Activated naive CD8-positive, alpha-beta T cell treated with anti-CD3 and anti-CD28 coated beads, Interleukin-2, amount 10 ng/mL, durations not matched to agents 7 days and 5 days (primary cell): ENCODE results near the gene THEM4. TPM values are rescaled to one million over a fixed set of nuclear protein-coding genes. Genes with fewer than 3 reads are reported as not detected.
"Not testable (repeated sequence)": the region's sequence is repeated elsewhere in the genome, so short reads cannot be mapped to it uniquely, and the experiment has no call there.

Source experiments
- ATAC-seq: fragments of 150-1000 bp; cut with Tn5 transposase; one replicate; pipeline ENCODE4 v1.10.0; 2021; ENCODE audit warnings: low read depth, moderate library complexity
- POLR2A ChIA-PET: fragments of 350-600 bp; sonication (Branson Sonifier 250); formaldehyde crosslinking; loops from one replicate; lab custom pipeline; 2021; ENCODE audit warnings: antibody characterized with exemption; lab: Charles Lee
- DNase-seq: peaks from one replicate; pipeline ENCODE4 v3.0.0; 2021
- H3K27ac Mint-ChIP-seq: one replicate; pipeline ENCODE4 v1.8.0; 2022; ENCODE audit warnings: mild to moderate bottlenecking, mixed read lengths
- H3K27me3 Mint-ChIP-seq: one replicate; pipeline ENCODE4 v1.8.0; 2022; ENCODE audit warnings: mild to moderate bottlenecking, moderate library complexity, mixed read lengths
- H3K36me3 Mint-ChIP-seq: one replicate; pipeline ENCODE4 v1.8.0; 2021; ENCODE audit warnings: mild to moderate bottlenecking, mixed read lengths
- H3K4me1 Mint-ChIP-seq: one replicate; pipeline ENCODE4 v1.8.0; 2021; ENCODE audit warnings: mixed read lengths
- H3K4me3 Mint-ChIP-seq: one replicate; pipeline ENCODE4 v1.8.0; 2022; ENCODE audit warnings: mild to moderate bottlenecking, moderate library complexity, mixed read lengths
- H3K9me3 Mint-ChIP-seq: one replicate; pipeline ENCODE4 v1.8.0; 2021; ENCODE audit warnings: mixed read lengths
- total RNA-seq, 2 experiments: library from RNA; stranded (reverse); gene quantifications; one replicate each; pipeline ENCODE4 v1.2.3, GENCODE V29; 2021

Gene THEM4
- total RNA-seq, 2 experiments from 2014 or later, result 46.6 to 49.7 TPM

GRCh38 chr1:151881479-151881878, 27.8 kb downstream of the THEM4 start:
- DNase-seq, result no peak
- ATAC-seq, result no peak
- POLR2A ChIA-PET, result no interaction called here
- H3K36me3 Mint-ChIP-seq, result peaks cover 27% of the 10 kb centered on the region
- H3K9me3 Mint-ChIP-seq, result no peaks in the 10 kb centered on the region
- H3K27me3 Mint-ChIP-seq, result no peaks in the 10 kb centered on the region
- no peak overlapping the region for H3K27ac Mint-ChIP-seq
- no peak overlapping the region for H3K4me3 Mint-ChIP-seq
- H3K4me1 Mint-ChIP-seq, result peaks cover 1% of the 10 kb centered on the region

GRCh38 chr1:151875419-151876097, 33.8 kb downstream of the THEM4 start:
- H3K36me3 Mint-ChIP-seq, result peaks cover 33% of the 10 kb centered on the region
- no peak for ATAC-seq
- peaks cover 8% of the 10 kb centered on the region for H3K4me1 Mint-ChIP-seq

GRCh38 chr1:151872776-151873175, 36.5 kb downstream of the THEM4 start:
- H3K27me3 Mint-ChIP-seq, H3K4me3 Mint-ChIP-seq, DNase-seq, POLR2A ChIA-PET, ATAC-seq, H3K27ac Mint-ChIP-seq, H3K9me3 Mint-ChIP-seq: not testable (repeated sequence)
- peaks cover 24% of the 10 kb centered on the region for H3K36me3 Mint-ChIP-seq
- peaks cover 10% of the 10 kb centered on the region for H3K4me1 Mint-ChIP-seq

More at GRCh38 chr1:151875419-151876097, 33.8 kb downstream of the THEM4 start:
- DNase-seq, result no peak
- Mint-ChIP-seq H3K27ac (no peak overlapping the region), H3K4me3 (no peak overlapping the region), H3K9me3 (no peaks in the 10 kb centered on the region), H3K27me3 (no peaks in the 10 kb centered on the region)
- POLR2A ChIA-PET, result no interaction called here

- DNase-seq, result no peak
- peaks cover 10% of the 10 kb centered on the region for H3K4me1 Mint-ChIP-seq
- POLR2A ChIA-PET, result no interaction called here
- H3K27ac Mint-ChIP-seq, result no peak overlapping the region
- no peak for ATAC-seq
- H3K4me3 Mint-ChIP-seq, result no peak overlapping the region
- no peaks in the 10 kb centered on the region for H3K27me3 Mint-ChIP-seq
- peaks cover 19% of the 10 kb centered on the region for H3K36me3 Mint-ChIP-seq
- H3K9me3 Mint-ChIP-seq, result no peaks in the 10 kb centered on the region
Observed at GRCh38 chr1:151871284-151872030, 37.9 kb downstream of the THEM4 start.

- peaks cover 3% of the 10 kb centered on the region for H3K36me3 Mint-ChIP-seq
- H3K9me3 Mint-ChIP-seq, result no peaks in the 10 kb centered on the region
- peaks cover under 1% of the 10 kb centered on the region for H3K27me3 Mint-ChIP-seq
- no peak overlapping the region for H3K4me3 Mint-ChIP-seq
- ATAC-seq (no peak), DNase-seq (no peak)
- POLR2A ChIA-PET, result no interaction called here
- H3K4me1 Mint-ChIP-seq, result peaks cover 3% of the 10 kb centered on the region
- no peak overlapping the region for H3K27ac Mint-ChIP-seq
Observed at GRCh38 chr1:151868486-151868885, 40.8 kb downstream of the THEM4 start.

GRCh38 chr1:151867765-151868411, 41.4 kb downstream of the THEM4 start:
- H3K9me3 Mint-ChIP-seq, result no peaks in the 10 kb centered on the region

GRCh38 chr1:151867321-151867720, 42.0 kb downstream of the THEM4 start:
- Mint-ChIP-seq H3K27me3 (peaks cover 3% of the 10 kb centered on the region), H3K27ac (no peak overlapping the region), H3K4me3 (no peak overlapping the region), H3K9me3 (no peaks in the 10 kb centered on the region), H3K4me1 (peaks cover 3% of the 10 kb centered on the region), H3K36me3 (no peaks in the 10 kb centered on the region)
- POLR2A ChIA-PET, result no interaction called here
- ATAC-seq (no peak), DNase-seq (no peak)

More at GRCh38 chr1:151867765-151868411, 41.4 kb downstream of the THEM4 start:
- POLR2A ChIA-PET, result no interaction called here
- ATAC-seq, result no peak
- Mint-ChIP-seq H3K36me3 (no peaks in the 10 kb centered on the region), H3K4me3 (no peak overlapping the region), H3K4me1 (peaks cover 3% of the 10 kb centered on the region), H3K27ac (no peak overlapping the region), H3K27me3 (peaks cover 3% of the 10 kb centered on the region)
- DNase-seq, result no peak

GRCh38 chr1:151864411-151864810, 44.9 kb downstream of the THEM4 start:
- H3K27me3 Mint-ChIP-seq, result peaks cover 3% of the 10 kb centered on the region
- POLR2A ChIA-PET, result no interaction called here
- ATAC-seq (no peak), DNase-seq (no peak)
- H3K27ac Mint-ChIP-seq, result no peak overlapping the region
- no peaks in the 10 kb centered on the region for H3K36me3 Mint-ChIP-seq
- H3K9me3 Mint-ChIP-seq, result no peaks in the 10 kb centered on the region
- peaks cover 3% of the 10 kb centered on the region for H3K4me1 Mint-ChIP-seq
- H3K4me3 Mint-ChIP-seq, result no peak overlapping the region

GRCh38 chr1:151862604-151863003, 46.7 kb downstream of the THEM4 start:
- H3K9me3 Mint-ChIP-seq, result no peaks in the 10 kb centered on the region
- POLR2A ChIA-PET, result no interaction called here
- H3K4me3 Mint-ChIP-seq, result no peak overlapping the region
- ATAC-seq (no peak), DNase-seq (no peak)
- peaks cover 3% of the 10 kb centered on the region for H3K27me3 Mint-ChIP-seq
- H3K36me3 Mint-ChIP-seq, result no peaks in the 10 kb centered on the region
- H3K4me1 Mint-ChIP-seq, result no peaks in the 10 kb centered on the region
- H3K27ac Mint-ChIP-seq, result no peak overlapping the region

GRCh38 chr1:151860504-151861187, 48.7 kb downstream of the THEM4 start:
- no peaks in the 10 kb centered on the region for H3K36me3 Mint-ChIP-seq
- H3K27me3 Mint-ChIP-seq, result peaks cover 3% of the 10 kb centered on the region
- DNase-seq (no peak), ATAC-seq (no peak)
- peaks cover 1% of the 10 kb centered on the region for H3K4me1 Mint-ChIP-seq
- H3K27ac Mint-ChIP-seq, result no peak overlapping the region
- no peaks in the 10 kb centered on the region for H3K9me3 Mint-ChIP-seq
- H3K4me3 Mint-ChIP-seq, result no peak overlapping the region
- POLR2A ChIA-PET, result no interaction called here

- Mint-ChIP-seq H3K27ac (no peak overlapping the region), H3K9me3 (no peaks in the 10 kb centered on the region), H3K4me1 (peaks cover 1% of the 10 kb centered on the region), H3K4me3 (no peak overlapping the region), H3K36me3 (no peaks in the 10 kb centered on the region), H3K27me3 (peaks cover 3% of the 10 kb centered on the region)
- POLR2A ChIA-PET, result no interaction called here
- no peak for DNase-seq
- ATAC-seq, result no peak
Observed at GRCh38 chr1:151859891-151860293, 49.4 kb downstream of the THEM4 start.

- Mint-ChIP-seq H3K4me1 (peaks cover 1% of the 10 kb centered on the region), H3K27me3 (peaks cover 3% of the 10 kb centered on the region), H3K9me3 (no peaks in the 10 kb centered on the region), H3K4me3 (no peak overlapping the region), H3K36me3 (no peaks in the 10 kb centered on the region), H3K27ac (no peak overlapping the region)
- POLR2A ChIA-PET, result no interaction called here
- no peak for DNase-seq
- ATAC-seq, result no peak
Observed at GRCh38 chr1:151858886-151859665, 50.2 kb downstream of the THEM4 start.
